ENCODE results near the gene MYO3B.

Gene MYO3B

GRCh38 chr2:170371231-170371998 lies 193.5 kb downstream of the MYO3B start:
- in situ Hi-C loops (cut with MboI; ENCODE audit: low pct_unique_long_range_greater_than_20kb, low sequenced_read_pairs), result no loop called here
- DNase-seq, result peak; percentile 15

DNA sequence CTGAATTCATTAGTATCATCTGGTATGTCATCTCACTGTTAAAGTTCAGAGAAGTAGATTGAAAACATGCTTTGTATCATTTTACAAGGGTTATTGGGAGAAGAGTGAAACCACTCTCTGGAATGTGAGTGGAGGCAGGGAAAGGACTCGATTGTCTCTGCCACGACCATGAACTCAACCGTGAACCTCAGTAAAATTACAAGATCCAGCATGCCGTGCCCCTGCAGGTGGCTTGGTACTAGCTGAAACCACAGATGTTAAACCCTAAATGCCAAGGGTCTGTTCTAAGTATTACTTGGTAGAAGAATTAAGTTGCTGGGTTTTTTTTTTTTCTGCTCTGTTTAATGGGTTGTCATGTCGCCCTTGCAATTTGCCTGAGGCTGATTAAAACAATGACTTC lies 197.2 kb downstream of the MYO3B start:
- no peak for DNase-seq
- in situ Hi-C loops (cut with MboI; ENCODE audit: low pct_unique_long_range_greater_than_20kb, low sequenced_read_pairs), result no loop called here

- in situ Hi-C loops (cut with MboI; ENCODE audit: low pct_unique_long_range_greater_than_20kb, low sequenced_read_pairs), result no loop called here
Observed at GRCh38 chr2:170377500-170378207, 199.7 kb downstream of the MYO3B start.

DNA sequence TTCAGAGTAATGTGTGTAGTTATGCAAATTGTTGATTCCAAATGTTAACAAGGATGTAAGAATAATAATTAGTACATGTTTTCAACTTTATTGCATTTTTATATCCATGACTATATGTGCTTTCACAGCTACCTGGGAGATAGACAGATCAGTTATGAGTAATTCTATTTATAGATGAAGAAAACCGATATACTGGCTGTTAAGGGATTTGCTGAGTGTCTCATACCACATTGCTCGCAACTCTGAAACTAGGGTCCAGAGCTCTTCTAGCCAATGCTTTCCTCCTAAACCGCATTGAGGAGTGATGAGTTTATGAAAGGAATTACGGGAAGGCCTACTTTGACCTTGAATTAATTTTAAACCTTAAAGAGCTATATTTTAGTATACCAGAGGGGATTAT lies 202.3 kb downstream of the MYO3B start:
- in situ Hi-C loops (cut with MboI; ENCODE audit: low pct_unique_long_range_greater_than_20kb, low sequenced_read_pairs), result no loop called here

More at GRCh38 chr2:170377500-170378207, 199.7 kb downstream of the MYO3B start:
- DNase-seq, result no peak

GRCh38 chr2:170381678-170382077 lies 203.7 kb downstream of the MYO3B start:
- in situ Hi-C loops (cut with MboI; ENCODE audit: low pct_unique_long_range_greater_than_20kb, low sequenced_read_pairs), result no loop called here
- DNase-seq, result no peak

More for the DNA sequence above, 202.3 kb downstream of the MYO3B start:
- no peak for DNase-seq

DNA sequence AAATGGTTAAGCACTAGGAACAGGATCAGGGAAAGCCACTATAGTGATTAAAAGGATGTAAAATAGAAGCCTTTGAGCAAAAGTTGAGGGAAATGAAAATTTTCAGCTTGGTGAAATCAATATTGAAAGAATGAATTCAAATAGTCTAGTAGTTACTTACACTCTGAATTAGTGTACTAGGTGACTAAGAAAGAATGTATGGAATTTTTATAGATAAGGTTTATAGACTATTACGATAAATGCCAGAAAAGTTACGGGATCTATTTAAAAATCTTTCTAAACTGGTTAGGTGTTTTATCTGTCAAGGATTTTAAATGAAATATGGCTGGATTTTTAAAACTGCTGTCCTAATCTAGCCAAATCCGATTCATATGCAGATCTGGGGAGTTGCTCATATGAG lies 208.6 kb downstream of the MYO3B start:
- no peak for DNase-seq
- in situ Hi-C loops (cut with MboI; ENCODE audit: low pct_unique_long_range_greater_than_20kb, low sequenced_read_pairs), result no loop called here

- in situ Hi-C loops (cut with MboI; ENCODE audit: low pct_unique_long_range_greater_than_20kb, low sequenced_read_pairs), result no loop called here
- DNase-seq, result no peak
Observed at GRCh38 chr2:170391018-170391417, 213.1 kb downstream of the MYO3B start.

DNA sequence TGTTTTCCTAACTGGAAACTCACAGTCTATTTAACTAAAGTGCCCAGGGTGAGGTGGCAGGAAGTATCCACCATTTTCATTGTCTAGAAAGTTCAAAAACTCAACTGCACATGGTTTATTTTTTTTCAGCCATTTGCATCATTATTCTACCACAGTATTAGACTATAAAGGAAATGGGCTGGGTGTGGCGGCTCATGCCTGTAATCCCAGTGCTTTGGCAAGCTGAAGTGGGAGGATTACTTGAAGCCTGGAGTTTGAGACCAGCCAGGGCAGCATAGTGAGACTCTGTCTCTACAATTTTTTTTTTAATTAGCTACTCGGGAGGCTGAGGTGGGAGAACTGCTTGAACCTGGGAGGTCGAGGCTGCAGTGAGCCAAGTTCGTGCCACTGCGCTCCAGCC lies 213.8 kb downstream of the MYO3B start:
- no peak for DNase-seq
- in situ Hi-C loops (cut with MboI; ENCODE audit: low pct_unique_long_range_greater_than_20kb, low sequenced_read_pairs), result no loop called here

DNA sequence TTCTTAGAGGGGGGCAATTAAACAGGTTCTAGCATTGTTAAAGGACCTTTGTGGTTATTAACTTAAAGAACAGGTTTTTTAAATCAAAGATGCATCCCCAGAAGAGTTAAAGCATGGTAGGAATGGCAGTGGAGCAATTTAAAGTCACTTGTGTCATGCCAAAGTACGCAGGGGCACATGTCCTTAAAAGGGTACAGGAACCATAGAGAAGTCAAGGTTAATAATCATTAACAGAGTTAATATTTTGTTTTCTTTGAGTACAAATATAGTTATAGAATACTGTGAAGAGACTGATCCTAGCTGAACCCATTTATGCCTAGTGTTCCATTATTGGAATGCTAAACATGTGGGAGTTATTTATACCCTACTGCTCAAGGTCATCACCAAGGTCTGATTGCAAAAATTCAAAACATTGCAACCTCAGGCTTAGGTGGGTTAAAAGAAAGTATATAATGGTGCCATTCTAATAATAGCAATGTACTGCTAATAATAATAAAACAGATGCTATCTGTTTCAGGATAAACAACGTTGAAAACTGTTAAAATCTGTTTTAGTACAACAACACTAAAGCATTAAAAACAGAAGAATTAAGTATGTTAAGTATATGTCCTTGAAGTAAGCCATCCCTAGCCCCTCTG lies 216.0 kb downstream of the MYO3B start:
- in situ Hi-C loops (cut with MboI; ENCODE audit: low pct_unique_long_range_greater_than_20kb, low sequenced_read_pairs), result no loop called here
- DNase-seq, result no peak

DNA sequence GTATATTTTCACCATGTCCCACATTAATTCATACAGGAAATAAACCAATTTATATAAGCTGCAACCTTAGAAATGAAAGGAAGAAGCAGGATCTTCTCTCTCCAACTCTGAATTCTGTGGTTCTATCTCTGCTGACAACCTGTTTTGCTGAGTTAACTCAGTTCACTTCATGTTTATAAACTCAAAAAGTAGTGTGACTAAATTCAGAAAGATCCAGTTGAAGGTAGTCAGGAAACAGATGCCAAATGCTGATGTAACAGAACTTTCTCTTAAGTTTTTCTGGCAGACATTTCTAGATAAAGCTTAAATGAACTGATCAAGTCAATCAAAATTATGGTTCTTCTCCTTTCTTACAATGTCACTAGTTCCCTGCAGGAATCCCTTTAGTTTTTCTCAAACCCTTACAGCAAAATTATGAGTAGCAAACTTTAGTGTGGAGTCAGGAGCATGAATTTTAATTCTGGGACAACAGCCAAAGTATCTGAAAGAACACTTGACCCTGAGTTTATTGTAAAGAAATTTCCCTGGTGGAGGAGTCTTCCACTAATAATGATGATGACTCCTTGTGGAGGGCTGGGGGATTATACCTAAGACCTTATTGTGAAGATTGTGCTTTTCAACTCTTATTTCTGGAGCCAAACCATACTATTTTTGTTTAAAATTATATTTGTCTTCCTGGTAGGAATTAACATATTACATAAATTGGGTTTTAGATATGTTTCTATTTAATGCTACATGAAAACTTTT lies 216.9 kb downstream of the MYO3B start:
- in situ Hi-C loops (cut with MboI; ENCODE audit: low pct_unique_long_range_greater_than_20kb, low sequenced_read_pairs), result no loop called here
- no peak for DNase-seq

DNA sequence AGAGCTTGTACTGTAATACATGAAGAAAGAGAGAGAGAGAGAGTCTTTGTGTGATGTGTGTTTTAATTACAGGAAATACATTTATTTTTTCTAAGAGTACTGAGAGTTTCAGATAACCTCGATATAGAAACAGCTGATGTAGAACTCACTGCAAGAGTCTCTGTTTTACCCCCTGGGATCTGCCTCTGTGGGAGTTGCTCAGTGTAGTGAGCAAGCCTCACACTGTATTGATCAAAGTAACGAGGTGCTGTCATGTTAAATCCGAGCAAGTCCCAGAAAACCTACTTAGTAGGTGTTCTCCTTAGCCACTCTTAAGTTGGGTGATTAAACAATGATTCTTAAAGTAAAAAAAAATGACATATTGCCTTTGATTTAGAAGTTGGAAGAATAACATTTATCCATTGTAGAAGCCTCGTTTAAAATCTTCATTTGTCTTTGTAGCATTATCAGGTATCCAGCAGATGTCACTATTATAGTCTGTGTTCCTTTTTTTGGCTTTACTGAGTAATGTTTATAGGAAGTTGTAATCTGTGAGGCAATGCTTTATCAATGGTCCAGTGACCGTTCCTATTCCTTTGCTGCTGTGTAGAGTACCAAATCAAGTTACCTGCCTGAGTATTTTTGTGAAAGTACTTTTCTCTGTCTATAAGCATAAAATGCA lies 219.0 kb downstream of the MYO3B start:
- in situ Hi-C loops (cut with MboI; ENCODE audit: low pct_unique_long_range_greater_than_20kb, low sequenced_read_pairs), result no loop called here
- peak; percentile 30 for DNase-seq

DNA sequence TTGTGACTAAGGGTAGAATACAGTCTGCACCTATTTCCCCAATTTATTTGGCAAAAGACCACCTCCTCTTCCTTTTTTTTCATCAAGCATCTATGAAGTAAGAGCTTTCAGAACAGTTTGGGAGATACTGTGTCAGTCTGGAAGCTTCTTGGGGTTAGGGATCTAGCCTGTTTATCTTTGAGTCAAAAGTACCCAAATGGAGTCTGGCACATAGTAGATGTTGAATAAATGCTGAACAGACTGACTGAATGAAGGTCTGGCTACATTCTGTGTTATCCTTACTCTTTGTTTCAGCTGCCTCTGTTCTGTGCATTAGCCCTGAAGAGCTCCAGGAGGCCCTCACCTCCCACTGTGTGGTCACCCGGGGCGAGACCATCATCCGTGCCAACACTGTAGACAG lies 223.2 kb downstream of the MYO3B start:
- DNase-seq, result no peak
- in situ Hi-C loops (cut with MboI; ENCODE audit: low pct_unique_long_range_greater_than_20kb, low sequenced_read_pairs), result loop anchor here (25.0 kb wide), 1 partner anchor 411 kb away; the partner anchor contains the start of gene GAD1

GRCh38 chr2:170404846-170405245 lies 226.9 kb downstream of the MYO3B start:
- in situ Hi-C loops (cut with MboI; ENCODE audit: low pct_unique_long_range_greater_than_20kb, low sequenced_read_pairs), result loop anchor here (25.0 kb wide), 1 partner anchor 407 kb away; the partner anchor contains the start of gene GAD1
- no peak for DNase-seq

DNA sequence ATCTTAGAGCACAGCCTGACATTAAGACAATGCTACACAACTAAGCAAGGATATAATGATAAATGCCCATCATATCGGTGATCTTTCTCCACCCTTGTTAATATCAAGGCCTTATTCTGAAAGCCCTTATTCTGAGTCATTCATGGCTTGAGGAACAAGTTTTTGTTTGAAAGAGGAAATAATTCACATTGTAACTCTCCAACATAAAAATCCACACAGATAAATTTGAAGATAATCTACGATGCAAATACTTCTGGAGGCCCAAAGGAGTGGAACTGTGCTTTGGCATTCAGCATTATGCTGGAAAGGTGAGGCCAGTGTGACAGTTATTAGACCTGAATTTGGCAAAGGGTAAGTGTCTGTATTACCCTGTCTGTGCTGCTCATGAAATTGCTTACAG lies 227.4 kb downstream of the MYO3B start:
- DNase-seq, result no peak
- in situ Hi-C loops (cut with MboI; ENCODE audit: low pct_unique_long_range_greater_than_20kb, low sequenced_read_pairs), result loop anchor here (25.0 kb wide), 1 partner anchor 407 kb away; the partner anchor contains the start of gene GAD1

DNA sequence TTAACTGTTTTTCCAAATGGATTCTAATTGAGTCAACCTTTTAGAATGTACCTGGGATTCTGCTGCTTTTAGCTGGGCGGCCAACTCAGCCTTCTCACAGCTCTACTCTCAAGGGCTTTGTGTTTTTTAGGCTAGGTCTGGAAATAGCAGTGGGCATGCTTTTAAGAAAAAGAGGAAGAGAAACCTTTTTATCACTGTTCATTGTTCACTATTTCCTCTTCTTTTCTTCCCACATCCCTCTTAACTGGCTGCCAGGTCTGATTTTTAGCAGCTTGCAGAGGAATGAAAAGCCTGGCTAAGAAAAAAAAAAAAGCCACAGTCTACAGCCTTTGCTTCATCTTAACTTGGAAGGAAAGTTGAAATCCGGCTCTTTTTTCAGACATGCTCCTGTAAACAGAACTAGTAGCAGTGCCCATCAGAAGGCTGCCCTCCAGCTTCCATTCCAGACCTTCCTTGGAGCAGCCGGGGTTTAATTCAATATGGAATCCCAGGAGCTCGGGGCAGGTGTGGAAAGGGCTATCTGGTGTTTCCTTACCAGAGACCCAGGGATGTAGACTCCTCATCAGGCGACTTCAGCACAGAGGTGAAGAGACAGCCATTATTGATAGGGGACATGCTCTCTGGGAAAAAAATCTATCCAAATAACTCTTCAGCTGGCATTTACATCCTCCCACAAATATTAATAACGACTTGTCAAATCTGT lies 230.7 kb downstream of the MYO3B start:
- DNase-seq, result peak; percentile 40
- in situ Hi-C loops (cut with MboI; ENCODE audit: low pct_unique_long_range_greater_than_20kb, low sequenced_read_pairs), result loop anchor here (25.0 kb wide), 1 partner anchor 404 kb away; the partner anchor contains the start of gene GAD1

DNA sequence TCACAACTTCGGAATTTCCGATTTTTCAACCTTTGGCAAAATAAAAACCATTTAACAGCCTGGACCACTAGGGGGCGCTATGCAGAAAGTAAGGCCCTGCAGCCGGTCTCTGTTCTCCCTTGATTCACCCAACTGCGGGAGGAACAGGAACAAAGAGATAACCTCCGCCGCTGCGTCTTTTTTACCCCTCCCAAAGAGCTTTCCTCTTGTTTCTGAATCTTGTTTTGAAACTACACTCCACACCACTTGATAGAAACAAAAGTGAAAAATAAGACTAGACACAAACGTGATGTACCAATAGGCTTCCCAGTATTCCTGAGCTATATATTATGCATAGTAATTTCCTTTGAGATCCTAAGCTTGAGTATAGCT lies 231.2 kb downstream of the MYO3B start:
- in situ Hi-C loops (cut with MboI; ENCODE audit: low pct_unique_long_range_greater_than_20kb, low sequenced_read_pairs), result loop anchor here (25.0 kb wide), 1 partner anchor 403 kb away; the partner anchor contains the start of gene GAD1
- DNase-seq, result peak; percentile 73

DNA sequence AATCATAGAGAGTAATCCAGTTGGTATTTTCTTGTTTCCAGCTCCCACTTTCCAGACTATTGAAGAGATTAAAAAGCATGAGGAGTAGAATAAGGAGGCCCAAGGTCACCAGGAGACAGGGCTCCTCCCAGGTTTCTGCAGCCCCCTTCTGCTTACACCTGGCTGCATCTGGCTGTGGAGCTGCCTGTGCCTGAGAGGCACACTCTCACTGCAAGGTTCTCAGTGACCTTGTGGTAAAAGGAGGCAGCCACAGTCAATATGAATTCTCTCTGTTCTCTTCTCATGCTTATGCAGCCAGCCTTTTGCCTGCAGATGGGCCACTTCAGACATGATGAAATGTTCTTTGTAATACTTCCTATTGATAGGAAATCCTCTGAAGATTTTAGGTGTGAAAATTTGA lies 233.7 kb downstream of the MYO3B start:
- in situ Hi-C loops (cut with MboI; ENCODE audit: low pct_unique_long_range_greater_than_20kb, low sequenced_read_pairs), result loop anchor here (25.0 kb wide), 1 partner anchor 401 kb away; the partner anchor contains the start of gene GAD1
- no peak for DNase-seq

All from KBM-7 (cell line).